ENCODE results near the gene PCDHB15. TPM values are rescaled to one million over a fixed set of nuclear protein-coding genes. Genes with fewer than 3 reads are reported as not detected.
"Not testable (repeated sequence)": the region's sequence is repeated elsewhere in the genome, so short reads cannot be mapped to it uniquely, and the experiment has no call there.

PCDHB15 gene
- total RNA-seq, 2 donors from 2014 or later: 3.1 to 3.6 TPM

- TF ChIP-seq POLR2A (IDR thresholded peaks at IDR 0.05) (no peak), CTCF (IDR thresholded peaks at IDR 0.05) (peak in 5 of 7 experiments; percentile 7 to 38 (median 24))
- Histone ChIP-seq H3K9me3 (peaks cover 0 to 12% (median 0%) of the 10 kb centered on the region in 3 donors), H3K36me3 (replicated peaks in 1 of 2; ENCODE audit: insufficient read depth in 1 of 2, low read depth in 2 of 2) (no peaks in the 10 kb centered on the region), H3K27ac (no peak within 1 kb of the TSS), H3K4me3 (no peak within 1 kb of the TSS), H3K4me1 (no peaks in the 10 kb centered on the region), H3K27me3 (no peaks in the 10 kb centered on the region)
- intact Hi-C loops (cut with DNase I): no loop called here
- 14 to 29% methylated on average over 11 of the region's 11 CpGs for WGBS, 2 donors
- DNase-seq (peak in 2 of 4 donors; percentile 31 to 48), ATAC-seq (no peak)
These were observed 36.7 kb upstream of the PCDHB15 start, which contains the start of gene PCDHB12 for GRCh38 chr5:141208478-141208877. Gene PCDHB12, plus strand, starts transcription at chr5:141208719. Its CDS starts 189 bp downstream, at chr5:141208908.

DNA sequence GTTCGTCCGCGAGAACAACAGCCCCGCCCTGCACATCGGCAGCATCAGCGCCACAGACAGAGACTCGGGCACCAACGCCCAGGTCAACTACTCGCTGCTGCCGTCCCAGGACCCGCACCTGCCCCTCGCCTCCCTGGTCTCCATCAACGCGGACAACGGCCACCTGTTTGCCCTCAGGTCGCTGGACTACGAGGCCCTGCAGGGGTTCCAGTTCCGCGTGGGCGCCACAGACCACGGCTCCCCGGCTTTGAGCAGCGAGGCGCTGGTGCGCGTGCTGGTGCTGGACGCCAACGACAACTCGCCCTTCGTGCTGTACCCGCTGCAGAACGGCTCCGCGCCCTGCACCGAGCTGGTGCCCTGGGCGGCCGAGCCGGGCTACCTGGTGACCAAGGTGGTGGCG is 34.9 kb upstream of the PCDHB15 start:
- WGBS, 2 donors: 31 to 41% methylated on average over 7 to 25 of the region's 39 CpGs
- H3K4me1 ChIP-seq; intact Hi-C loops (cut with DNase I); H3K27ac ChIP-seq; H3K4me3 ChIP-seq; H3K27me3 ChIP-seq; DNase-seq; H3K36me3 ChIP-seq (replicated peaks in 1 of 2; ENCODE audit: insufficient read depth in 1 of 2, low read depth in 2 of 2); ATAC-seq: not testable (repeated sequence)
- peaks cover 0 to 22% (median 0%) of the 10 kb centered on the region in 3 donors for H3K9me3 ChIP-seq

DNA sequence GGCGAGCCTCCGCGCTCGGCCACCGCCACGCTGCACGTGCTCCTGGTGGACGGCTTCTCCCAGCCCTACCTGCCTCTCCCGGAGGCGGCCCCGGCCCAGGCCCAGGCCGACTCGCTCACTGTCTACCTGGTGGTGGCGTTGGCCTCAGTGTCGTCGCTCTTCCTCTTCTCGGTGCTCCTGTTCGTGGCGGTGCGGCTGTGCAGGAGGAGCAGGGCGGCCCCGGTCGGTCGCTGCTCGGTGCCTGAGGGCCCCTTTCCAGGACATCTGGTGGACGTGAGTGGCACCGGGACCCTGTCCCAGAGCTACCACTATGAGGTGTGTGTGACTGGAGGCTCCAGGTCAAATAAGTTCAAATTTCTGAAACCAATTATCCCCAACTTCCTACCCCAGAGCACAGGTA is 34.3 kb upstream of the PCDHB15 start:
- H3K27me3 ChIP-seq; ATAC-seq; H3K27ac ChIP-seq; intact Hi-C loops (cut with DNase I); H3K4me3 ChIP-seq; H3K4me1 ChIP-seq; DNase-seq; H3K36me3 ChIP-seq (replicated peaks in 1 of 2; ENCODE audit: insufficient read depth in 1 of 2, low read depth in 2 of 2): not testable (repeated sequence)
- H3K9me3 ChIP-seq: peaks cover 0 to 25% (median 0%) of the 10 kb centered on the region in 3 donors
- WGBS, 2 donors: 23 to 30% methylated on average over 13 to 15 of the region's 27 CpGs

DNA sequence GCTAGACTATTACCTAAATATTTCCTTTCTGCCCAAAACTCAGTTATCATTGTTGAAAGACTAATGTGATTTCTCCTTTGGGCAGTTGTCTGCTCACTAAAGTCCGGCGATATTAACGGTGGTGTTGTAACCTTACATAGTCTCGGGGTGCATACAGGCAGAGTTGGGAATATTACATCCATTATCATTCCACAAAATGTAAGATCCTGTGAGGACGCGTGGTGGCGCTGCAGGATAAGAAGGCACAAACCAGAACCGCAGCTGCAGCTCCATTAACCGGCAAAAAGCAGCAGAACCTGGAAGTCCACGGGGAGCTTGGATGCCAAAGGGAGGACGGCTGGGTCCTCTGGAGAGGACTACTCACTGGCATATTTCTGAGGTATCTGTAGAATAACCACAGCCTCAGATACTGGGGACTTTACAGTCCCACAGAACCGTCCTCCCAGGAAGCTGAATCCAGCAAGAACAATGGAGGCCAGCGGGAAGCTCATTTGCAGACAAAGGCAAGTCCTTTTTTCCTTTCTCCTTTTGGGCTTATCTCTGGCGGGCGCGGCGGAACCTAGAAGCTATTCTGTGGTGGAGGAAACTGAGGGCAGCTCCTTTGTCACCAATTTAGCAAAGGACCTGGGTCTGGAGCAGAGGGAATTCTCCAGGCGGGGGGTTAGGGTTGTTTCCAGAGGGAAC is 31.4 kb upstream of the PCDHB15 start, which contains the start of gene PCDHB13:
Gene PCDHB13, plus strand, starts transcription at position 264 of the 684 bp plus-strand sequence. Its CDS starts 205 bp downstream, at position 469.
- ATAC-seq (peak; percentile 73), DNase-seq (peak; percentile 58 to 77 (median 70))
- H3K27me3 ChIP-seq; H3K27ac ChIP-seq; H3K36me3 ChIP-seq (replicated peaks in 1 of 2; ENCODE audit: insufficient read depth in 1 of 2, low read depth in 2 of 2); intact Hi-C loops (cut with DNase I); H3K4me1 ChIP-seq; H3K4me3 ChIP-seq: not testable (repeated sequence)
- WGBS, 2 donors: 6% methylated on average over 9 to 13 of the region's 18 CpGs
- TF ChIP-seq POLR2A (IDR thresholded peaks at IDR 0.05) (peak in 2 of 3 donors; percentile 6 to 14), CTCF (IDR thresholded peaks at IDR 0.05) (peak in 5 of 7 experiments; percentile 19 to 62 (median 58))
- H3K9me3 ChIP-seq: peaks cover 0 to 36% (median 0%) of the 10 kb centered on the region in 3 donors

GRCh38 chr5:141214583-141214982 is 30.6 kb upstream of the PCDHB15 start:
- H3K27me3 ChIP-seq; H3K27ac ChIP-seq; H3K36me3 ChIP-seq (replicated peaks in 1 of 2; ENCODE audit: insufficient read depth in 1 of 2, low read depth in 2 of 2); DNase-seq; ATAC-seq; H3K4me3 ChIP-seq; intact Hi-C loops (cut with DNase I); H3K4me1 ChIP-seq: not testable (repeated sequence)
- 38 to 71% methylated on average over 10 to 12 of the region's 12 CpGs for WGBS, 2 donors
- peaks cover 0 to 43% (median 0%) of the 10 kb centered on the region in 3 donors for H3K9me3 ChIP-seq

DNA sequence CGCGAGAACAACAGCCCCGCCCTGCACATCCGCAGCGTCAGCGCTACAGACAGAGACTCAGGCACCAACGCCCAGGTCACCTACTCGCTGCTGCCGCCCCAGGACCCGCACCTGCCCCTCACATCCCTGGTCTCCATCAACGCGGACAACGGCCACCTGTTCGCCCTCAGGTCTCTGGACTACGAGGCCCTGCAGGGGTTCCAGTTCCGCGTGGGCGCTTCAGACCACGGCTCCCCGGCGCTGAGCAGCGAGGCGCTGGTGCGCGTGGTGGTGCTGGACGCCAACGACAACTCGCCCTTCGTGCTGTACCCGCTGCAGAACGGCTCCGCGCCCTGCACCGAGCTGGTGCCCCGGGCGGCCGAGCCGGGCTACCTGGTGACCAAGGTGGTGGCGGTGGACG is 29.7 kb upstream of the PCDHB15 start:
- H3K36me3 ChIP-seq (replicated peaks in 1 of 2; ENCODE audit: insufficient read depth in 1 of 2, low read depth in 2 of 2); H3K27ac ChIP-seq; DNase-seq; H3K4me1 ChIP-seq; ATAC-seq; intact Hi-C loops (cut with DNase I); H3K27me3 ChIP-seq; H3K4me3 ChIP-seq: not testable (repeated sequence)
- peaks cover 0 to 46% (median 0%) of the 10 kb centered on the region in 3 donors for H3K9me3 ChIP-seq
- WGBS, 2 donors: 26 to 45% methylated on average over 19 to 26 of the region's 40 CpGs

DNA sequence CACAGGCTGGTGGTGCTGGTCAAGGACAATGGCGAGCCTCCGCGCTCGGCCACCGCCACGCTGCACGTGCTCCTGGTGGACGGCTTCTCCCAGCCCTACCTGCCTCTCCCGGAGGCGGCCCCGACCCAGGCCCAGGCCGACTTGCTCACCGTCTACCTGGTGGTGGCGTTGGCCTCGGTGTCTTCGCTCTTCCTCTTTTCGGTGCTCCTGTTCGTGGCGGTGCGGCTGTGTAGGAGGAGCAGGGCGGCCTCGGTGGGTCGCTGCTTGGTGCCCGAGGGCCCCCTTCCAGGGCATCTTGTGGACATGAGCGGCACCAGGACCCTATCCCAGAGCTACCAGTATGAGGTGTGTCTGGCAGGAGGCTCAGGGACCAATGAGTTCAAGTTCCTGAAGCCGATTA is 29.2 kb upstream of the PCDHB15 start:
- ATAC-seq; intact Hi-C loops (cut with DNase I); H3K4me3 ChIP-seq; H3K4me1 ChIP-seq; DNase-seq; H3K36me3 ChIP-seq (replicated peaks in 1 of 2; ENCODE audit: insufficient read depth in 1 of 2, low read depth in 2 of 2); H3K27ac ChIP-seq; H3K27me3 ChIP-seq: not testable (repeated sequence)
- WGBS, 2 donors: 29 to 73% methylated on average over 1 to 19 of the region's 26 CpGs
- peaks cover 0 to 52% (median 0%) of the 10 kb centered on the region in 3 donors for H3K9me3 ChIP-seq

Measured in body of pancreas (tissue), 4 donors.